HEK293T (cell line): ENCODE data around the gene CADM1.

Experiments
- CTCF ChIA-PET: fragments of 350-600 bp; formaldehyde crosslinking; extraction: SDS; loops from one replicate; lab custom pipeline; 2021; ENCODE audit warnings: antibody characterized with exemption, inconsistent platforms; lab: Yijun Ruan, JAX
- POLR2A ChIA-PET: fragments of 350-600 bp; formaldehyde crosslinking; extraction: SDS; loops from one replicate; lab custom pipeline; 2020; ENCODE audit warnings: antibody characterized with exemption, inconsistent platforms; lab: Yijun Ruan, JAX
- DNase-seq: peaks from one replicate; pipeline ENCODE4 v3.0.0; 2012; ENCODE audit warnings: mixed read lengths; ENCODE audit errors: extremely low spot score
- ARNT ChIP-seq: fragments of 450-650 bp; IDR thresholded peaks from 2 replicates; pipeline ENCODE4 v1.6.1; 2017; ENCODE audit warnings: mild to moderate bottlenecking
- BHLHE40 ChIP-seq: fragments of 450-650 bp; IDR thresholded peaks from 2 replicates; pipeline ENCODE4 v1.6.1; 2016; ENCODE audit warnings: mild to moderate bottlenecking, moderate library complexity, borderline replicate concordance
- CTBP1 ChIP-seq: fragments of 450-650 bp; IDR thresholded peaks from 2 replicates; pipeline ENCODE4 v1.6.1; 2016; ENCODE audit warnings: borderline replicate concordance
- ELF4 ChIP-seq: fragments of 450-650 bp; IDR thresholded peaks from 2 replicates; pipeline ENCODE4 v1.6.1; 2017; ENCODE audit warnings: antibody characterized with exemption
- FOXA1 ChIP-seq: fragments of 450-650 bp; IDR thresholded peaks from 2 replicates; pipeline ENCODE4 v1.6.1; 2016; ENCODE audit warnings: mild to moderate bottlenecking
- FOXK2 ChIP-seq: fragments of 450-650 bp; IDR thresholded peaks from 2 replicates; pipeline ENCODE4 v1.6.1; 2016; ENCODE audit warnings: mild to moderate bottlenecking
- FOXM1 ChIP-seq: fragments of 450-650 bp; IDR thresholded peaks from 2 replicates; pipeline ENCODE4 v1.6.1; 2017; ENCODE audit warnings: mild to moderate bottlenecking, borderline replicate concordance
- HDGF ChIP-seq: fragments of 450-650 bp; IDR thresholded peaks from 2 replicates; pipeline ENCODE4 v1.6.1; 2017; ENCODE audit warnings: antibody characterized with exemption, borderline replicate concordance
- L3MBTL2 ChIP-seq: fragments of 450-650 bp; conservative IDR thresholded peaks from 2 replicates; pipeline ENCODE4 v1.6.1; 2016; ENCODE audit warnings: mild to moderate bottlenecking
- LEF1 ChIP-seq: fragments of 450-650 bp; IDR thresholded peaks from 2 replicates; pipeline ENCODE4 v1.6.1; 2017; ENCODE audit warnings: mild to moderate bottlenecking, borderline replicate concordance
- NFRKB ChIP-seq: fragments of 450-650 bp; IDR thresholded peaks from 2 replicates; pipeline ENCODE4 v1.6.1; 2016; ENCODE audit warnings: mild to moderate bottlenecking, moderate library complexity
- SP1 ChIP-seq: fragments of 450-650 bp; IDR thresholded peaks from 2 replicates; pipeline ENCODE4 v1.6.1; 2017
- SUZ12 ChIP-seq: fragments of 450-650 bp; IDR thresholded peaks from 2 replicates; pipeline ENCODE4 v1.6.1; 2016; ENCODE audit warnings: mild to moderate bottlenecking
- TARDBP ChIP-seq: fragments of 450-650 bp; IDR thresholded peaks from 2 replicates; pipeline ENCODE4 v1.6.1; 2016
- ZNF384 ChIP-seq: fragments of 450-650 bp; IDR thresholded peaks from 2 replicates; pipeline ENCODE4 v1.6.1; 2016
- TF ChIP-seq, protein P1 (sequence below): fragments of 450-650 bp; IDR thresholded peaks from 2 replicates; pipeline ENCODE4 v1.6.1; 2016

Gene CADM1

DNA sequence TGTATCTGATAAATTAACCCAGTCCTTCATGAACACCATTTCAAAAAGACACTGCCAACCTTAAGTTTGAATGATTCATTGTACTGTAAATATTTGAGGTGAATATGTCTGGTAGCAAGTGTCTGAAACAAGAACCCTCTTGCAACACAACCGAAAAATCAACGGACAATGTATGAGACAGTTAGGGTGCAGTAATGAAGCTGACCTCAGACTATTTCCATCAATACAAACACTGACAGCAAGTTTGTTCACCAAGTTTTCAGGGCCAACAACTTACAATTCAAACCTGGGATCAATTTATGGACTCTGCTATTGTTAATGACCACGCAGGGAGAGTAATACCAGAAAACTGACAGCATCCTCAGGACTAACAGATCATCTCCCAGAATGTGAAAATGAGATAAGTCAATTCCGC lies 126.3 kb downstream of the CADM1 start:
- TF ChIP-seq BHLHE40 (no peak), LEF1 (no peak), L3MBTL2 (no peak), FOXA1 (no peak), NFRKB (no peak), FOXK2 (no peak), SP1 (no peak), ELF4 (no peak), ARNT (no peak), TARDBP (no peak), SUZ12 (no peak), CTBP1 (no peak), ZNF384 (no peak)
- TF ChIP-seq, protein P1, sequence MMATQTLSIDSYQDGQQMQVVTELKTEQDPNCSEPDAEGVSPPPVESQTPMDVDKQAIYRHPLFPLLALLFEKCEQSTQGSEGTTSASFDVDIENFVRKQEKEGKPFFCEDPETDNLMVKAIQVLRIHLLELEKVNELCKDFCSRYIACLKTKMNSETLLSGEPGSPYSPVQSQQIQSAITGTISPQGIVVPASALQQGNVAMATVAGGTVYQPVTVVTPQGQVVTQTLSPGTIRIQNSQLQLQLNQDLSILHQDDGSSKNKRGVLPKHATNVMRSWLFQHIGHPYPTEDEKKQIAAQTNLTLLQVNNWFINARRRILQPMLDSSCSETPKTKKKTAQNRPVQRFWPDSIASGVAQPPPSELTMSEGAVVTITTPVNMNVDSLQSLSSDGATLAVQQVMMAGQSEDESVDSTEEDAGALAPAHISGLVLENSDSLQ: no peak
- ChIA-PET POLR2A (no interaction called here), CTCF (no interaction called here)

DNA sequence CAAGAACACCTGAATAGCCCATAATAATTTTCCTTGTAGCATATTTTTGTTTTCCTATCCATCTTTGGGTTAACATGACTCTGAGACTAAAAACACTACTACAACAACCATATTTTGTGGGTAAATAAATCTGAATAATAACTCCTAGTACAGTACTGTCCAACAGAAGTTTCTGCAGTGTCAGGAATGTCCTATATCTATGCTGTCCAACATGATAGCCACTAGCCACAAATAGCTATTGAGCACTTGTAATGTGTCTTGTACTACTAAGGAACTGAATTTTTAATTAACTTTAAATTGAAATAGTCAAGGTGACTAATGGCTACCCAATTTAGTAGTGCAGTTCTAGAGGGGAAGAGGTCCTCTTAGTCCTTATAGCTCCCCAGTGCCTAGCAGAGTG lies 135.6 kb downstream of the CADM1 start:
- ChIA-PET CTCF (interaction anchor here (0.6 kb wide), 1 partner anchor 18 kb away, joined by 3 read pairs; no protein-coding TSS in a partner anchor), POLR2A (no interaction called here)
- no peak for TF ChIP-seq ARNT
- TF ChIP-seq FOXA1: no peak
- no peak for TF ChIP-seq TARDBP
- TF ChIP-seq, protein P1: no peak
- no peak for TF ChIP-seq SP1
- no peak for TF ChIP-seq BHLHE40
- TF ChIP-seq L3MBTL2: no peak
- no peak for TF ChIP-seq HDGF
- no peak for TF ChIP-seq FOXM1
- no peak for TF ChIP-seq LEF1
- no peak for TF ChIP-seq FOXK2
- TF ChIP-seq NFRKB: no peak
- TF ChIP-seq ELF4: no peak
- TF ChIP-seq SUZ12: no peak
- TF ChIP-seq ZNF384: no peak
- no peak for TF ChIP-seq CTBP1
- no peak for DNase-seq

More for the DNA sequence above, 126.3 kb downstream of the CADM1 start:
- DNase-seq: no peak

DNA sequence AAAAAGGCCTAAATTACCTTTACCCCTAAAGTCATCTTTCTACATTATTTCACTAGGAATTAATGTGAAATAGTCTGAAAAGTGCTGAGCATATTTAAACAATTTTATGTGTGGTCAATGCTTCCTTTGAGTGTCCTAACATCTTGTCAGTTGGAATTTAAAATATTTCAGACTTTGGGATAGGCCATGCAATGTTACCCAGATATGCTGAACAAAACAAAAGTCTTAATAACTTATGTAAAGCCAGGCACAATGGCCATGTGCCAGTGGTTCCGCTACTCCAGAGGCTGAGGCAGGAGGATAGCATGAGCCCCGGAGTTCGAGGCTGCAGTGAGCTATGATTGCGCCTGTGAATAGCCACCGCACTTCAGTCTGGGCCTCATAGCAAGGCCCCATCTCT lies 137.4 kb downstream of the CADM1 start:
- CTCF ChIA-PET: no interaction called here
- TF ChIP-seq ZNF384 (no peak), SP1 (no peak), ARNT (no peak), CTBP1 (no peak), L3MBTL2 (no peak), NFRKB (no peak), SUZ12 (no peak), BHLHE40 (no peak), ELF4 (no peak), FOXK2 (no peak)
- TF ChIP-seq, protein P1: no peak
- no peak for DNase-seq
- POLR2A ChIA-PET: no interaction called here

DNA sequence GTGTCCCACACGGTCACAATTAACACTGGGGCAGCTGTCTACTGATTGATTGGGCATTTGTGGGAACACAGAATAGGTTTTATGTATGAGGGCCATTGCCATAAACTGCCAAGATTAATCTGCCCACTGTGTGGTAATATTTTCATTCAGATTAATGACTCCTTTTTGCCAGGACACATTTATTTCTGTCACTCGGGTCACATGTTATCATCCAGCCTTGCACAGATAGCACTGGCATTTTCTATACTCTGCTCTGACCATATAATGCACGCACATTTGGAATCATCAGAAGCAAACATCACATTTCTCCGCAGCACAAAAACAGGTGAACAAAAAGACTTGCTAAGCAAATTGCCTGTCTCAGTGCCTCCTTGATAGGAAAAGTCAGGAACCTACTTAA lies 138.3 kb downstream of the CADM1 start:
- ChIA-PET CTCF (no interaction called here), POLR2A (no interaction called here)
- TF ChIP-seq LEF1 (no peak), FOXA1 (no peak), L3MBTL2 (no peak), HDGF (no peak), ARNT (no peak), BHLHE40 (no peak), TARDBP (no peak), ELF4 (no peak), FOXK2 (no peak), SUZ12 (no peak), NFRKB (no peak), FOXM1 (no peak)
- TF ChIP-seq, protein P1: no peak
- DNase-seq: no peak

GRCh38 chr11:115364896-115365295 lies 139.3 kb downstream of the CADM1 start:
- POLR2A ChIA-PET: no interaction called here
- CTCF ChIA-PET: interaction anchor here (0.6 kb wide), 1 partner anchor 259 kb away, joined by 4 read pairs; no protein-coding TSS in a partner anchor
- no peak for DNase-seq
- no peak for TF ChIP-seq FOXK2
- TF ChIP-seq, protein P1: no peak
- no peak for TF ChIP-seq ELF4
